ENCODE results near the gene TMPRSS13. TPM values are rescaled to one million over a fixed set of nuclear protein-coding genes. Genes with fewer than 3 reads are reported as not detected.

TMPRSS13 gene
- total and polyA plus RNA-seq, 7 donors, result not detected

- Histone ChIP-seq H3K4me1 (no peaks in the 10 kb centered on the region), H3K4me3 (no peak overlapping the region), H3K36me3 (ENCODE audit: insufficient read depth in 1 of 2, low read depth in 1 of 2) (no peaks in the 10 kb centered on the region), H3K27me3 (ENCODE audit: insufficient read depth in 3 of 3, low read length in 2 of 3) (peaks cover 0 to 27% (median 5%) of the 10 kb centered on the region in 3 donors), H3K27ac (no peak overlapping the region), H3K9me3 (no peaks in the 10 kb centered on the region)
- TF ChIP-seq CTCF (IDR thresholded peaks at IDR 0.05), result no peak
- no peak for ATAC-seq
- 54 to 57% (median 56%) methylated on average over 4 of the region's 4 CpGs for WGBS, 3 donors
- intact Hi-C loops (cut with DNase I), result no loop called here
- peak in 1 of 2 donors; percentile 32 for DNase-seq
Measured at GRCh38 chr11:117910525-117910924, 18.7 kb downstream of the TMPRSS13 start.

- intact Hi-C loops (cut with DNase I), result no loop called here
- ATAC-seq (no peak), DNase-seq (peak; percentile 19 to 27)
- H3K9me3 ChIP-seq, result no peaks in the 10 kb centered on the region
- H3K27ac ChIP-seq, result no peak overlapping the region
- peaks cover 0 to 32% (median 5%) of the 10 kb centered on the region in 3 donors for H3K27me3 ChIP-seq (ENCODE audit: insufficient read depth in 3 of 3, low read length in 2 of 3)
- 82 to 90% (median 87%) methylated on average over 20 of the region's 20 CpGs for WGBS, 3 donors
- H3K4me3 ChIP-seq, result no peak overlapping the region
- no peaks in the 10 kb centered on the region for H3K36me3 ChIP-seq (ENCODE audit: insufficient read depth in 1 of 2, low read depth in 1 of 2)
- TF ChIP-seq CTCF (IDR thresholded peaks at IDR 0.05), result no peak
- H3K4me1 ChIP-seq, result no peaks in the 10 kb centered on the region
Measured at GRCh38 chr11:117909611-117910382, 19.4 kb downstream of the TMPRSS13 start.

- Histone ChIP-seq H3K36me3 (ENCODE audit: insufficient read depth in 1 of 2, low read depth in 1 of 2) (no peaks in the 10 kb centered on the region), H3K4me3 (no peak overlapping the region), H3K27ac (no peak overlapping the region), H3K4me1 (no peaks in the 10 kb centered on the region), H3K27me3 (ENCODE audit: insufficient read depth in 3 of 3, low read length in 2 of 3) (peaks cover 0 to 32% (median 7%) of the 10 kb centered on the region in 3 donors), H3K9me3 (no peaks in the 10 kb centered on the region)
- no peak for TF ChIP-seq CTCF (IDR thresholded peaks at IDR 0.05)
- no peak for ATAC-seq
- 84 to 90% (median 85%) methylated on average over 4 of the region's 4 CpGs for WGBS, 3 donors
- intact Hi-C loops (cut with DNase I), result no loop called here
- DNase-seq, result peak in 1 of 2 donors; percentile 6
Measured at GRCh38 chr11:117908959-117909610, 20.1 kb downstream of the TMPRSS13 start.

GRCh38 chr11:117908109-117908895 lies 20.9 kb downstream of the TMPRSS13 start:
- peak in 1 of 2 donors; percentile 39 for DNase-seq
- H3K4me1 ChIP-seq, result no peaks in the 10 kb centered on the region
- no peak overlapping the region for H3K27ac ChIP-seq
- H3K27me3 ChIP-seq (ENCODE audit: insufficient read depth in 3 of 3, low read length in 2 of 3), result peaks cover 0 to 30% (median 7%) of the 10 kb centered on the region in 3 donors
- H3K9me3 ChIP-seq, result no peaks in the 10 kb centered on the region
- H3K36me3 ChIP-seq (ENCODE audit: insufficient read depth in 1 of 2, low read depth in 1 of 2), result no peaks in the 10 kb centered on the region
- H3K4me3 ChIP-seq, result no peak overlapping the region
- ATAC-seq, result no peak
- intact Hi-C loops (cut with DNase I), result no loop called here
- WGBS, 3 donors, result 85 to 89% (median 87%) methylated on average over 17 of the region's 17 CpGs
- no peak for TF ChIP-seq CTCF (IDR thresholded peaks at IDR 0.05)

All from psoas muscle (tissue), 8 donors.